ENCODE results near the gene DMD.
"Not testable (repeated sequence)": the region's sequence is repeated elsewhere in the genome, so short reads cannot be mapped to it uniquely, and the experiment has no call there.

DMD gene

DNA sequence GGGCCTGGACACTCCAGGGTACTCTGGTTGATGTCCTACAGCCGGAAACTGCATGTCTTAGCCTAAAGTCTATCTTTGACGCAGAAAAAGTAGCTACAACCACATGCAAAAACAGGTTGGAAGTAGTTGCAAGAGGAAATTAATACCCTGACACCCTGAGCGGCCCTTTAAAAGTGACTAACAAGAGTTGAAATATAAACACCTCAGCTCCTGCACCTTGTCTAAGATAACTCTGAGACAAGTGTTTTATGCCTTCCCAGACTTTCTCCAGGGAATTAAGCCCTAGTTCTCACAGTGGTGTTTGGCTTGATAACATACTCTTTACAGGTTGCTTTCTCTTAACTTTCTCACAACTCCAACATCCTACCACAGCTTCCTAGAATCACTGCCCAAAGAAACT, 943.1 kb downstream of the DMD start:
- DNase-seq (ENCODE audit: low read depth), result no peak

DNA sequence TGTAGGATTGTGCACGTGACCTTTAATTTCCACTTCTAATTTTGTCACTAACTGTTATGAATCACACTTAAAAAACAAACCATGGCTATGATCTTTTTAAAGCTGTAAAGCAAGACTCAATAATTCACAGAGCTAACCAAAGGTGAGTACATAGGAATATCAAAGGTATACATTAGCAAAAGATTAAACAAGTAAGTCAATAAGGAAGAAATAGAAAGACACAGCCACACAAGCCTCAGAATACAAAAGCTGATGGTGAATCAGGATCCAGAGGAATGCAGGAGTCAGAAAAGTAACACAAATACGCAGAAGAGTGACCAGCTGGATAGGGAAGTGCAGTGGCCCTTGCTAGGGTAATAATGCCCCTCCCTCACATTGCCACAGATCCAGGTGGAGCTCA, 943.6 kb downstream of the DMD start:
- DNase-seq (ENCODE audit: low read depth), result no peak

DNA sequence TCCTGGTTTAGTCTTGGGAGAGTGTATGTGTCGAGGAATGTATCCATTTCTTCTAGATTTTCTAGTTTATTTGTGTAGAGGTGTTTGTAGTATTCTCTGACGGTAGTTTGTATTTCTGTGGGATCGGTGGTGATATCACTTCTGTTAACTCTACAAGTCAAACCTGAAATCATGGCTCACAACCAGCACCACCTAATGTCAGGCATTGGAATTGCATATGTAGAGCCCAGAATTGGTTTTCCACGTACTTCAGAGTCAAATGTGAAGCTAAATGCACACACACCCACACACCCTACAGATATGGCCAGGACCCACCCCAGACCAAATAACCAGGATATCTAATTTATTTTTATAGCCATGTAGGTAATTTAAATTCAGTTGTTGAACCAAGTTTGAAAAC, 964.7 kb downstream of the DMD start:
- DNase-seq (ENCODE audit: low read depth), result not testable (repeated sequence)

DNA sequence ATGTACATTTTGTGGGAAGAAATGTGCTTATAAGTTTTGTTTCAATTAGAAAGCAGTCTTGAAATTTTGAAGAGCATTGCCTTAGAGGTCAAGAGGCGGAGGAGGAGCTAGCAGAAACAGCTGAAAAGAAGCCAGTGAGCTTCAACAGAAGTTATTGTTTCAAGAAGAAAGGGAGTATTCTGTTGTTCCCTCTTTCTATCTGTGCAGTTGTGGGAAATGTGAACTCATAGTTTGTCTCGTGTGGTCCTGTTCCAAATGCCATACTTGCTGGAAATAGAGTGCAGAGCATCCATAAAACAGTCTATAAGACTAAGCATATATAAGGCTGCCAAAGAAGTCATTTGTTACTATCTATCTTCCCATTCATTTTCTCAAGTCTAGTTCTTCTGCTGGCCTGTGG, 1015.7 kb downstream of the DMD start:
- no peak for DNase-seq (ENCODE audit: low read depth)

DNA sequence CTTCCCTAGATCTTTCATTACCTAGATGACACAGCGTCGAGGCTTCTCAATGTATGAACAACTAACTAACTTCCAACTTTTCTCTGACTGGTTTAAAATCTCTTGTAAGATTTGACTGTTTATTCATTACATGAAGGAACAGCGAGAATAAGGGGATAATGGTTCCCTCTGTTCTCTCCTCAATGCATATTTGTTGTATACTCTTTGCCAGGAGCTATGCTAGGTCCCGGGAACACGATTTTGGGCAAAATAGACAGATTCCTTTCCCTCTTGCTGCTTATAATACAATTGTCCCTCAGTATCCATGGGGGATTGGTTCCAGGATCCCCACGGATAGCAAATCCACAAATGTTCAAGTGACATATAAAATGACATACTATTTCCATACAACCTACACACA, 1020.0 kb downstream of the DMD start:
- no peak for DNase-seq (ENCODE audit: low read depth)

DNA sequence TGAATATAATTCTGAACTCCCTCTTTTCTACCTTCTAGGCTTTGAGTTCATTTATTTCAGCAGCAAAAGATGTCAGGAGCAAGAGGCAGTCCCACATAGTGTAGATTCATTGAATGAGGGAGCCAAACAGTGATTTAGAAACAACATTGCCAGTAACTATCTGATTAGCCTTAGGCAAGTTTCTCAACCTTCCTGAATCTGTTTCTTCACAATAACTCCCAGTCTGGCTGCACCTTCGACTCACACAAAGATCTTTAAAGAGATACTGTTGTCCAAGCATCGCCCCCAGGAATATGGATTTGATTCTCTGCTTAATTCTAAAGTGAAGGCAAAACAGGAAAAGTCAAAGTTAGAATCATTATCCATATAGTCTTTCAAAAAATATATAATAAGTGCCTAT, 1026.2 kb downstream of the DMD start:
- no peak for DNase-seq (ENCODE audit: low read depth)

DNA sequence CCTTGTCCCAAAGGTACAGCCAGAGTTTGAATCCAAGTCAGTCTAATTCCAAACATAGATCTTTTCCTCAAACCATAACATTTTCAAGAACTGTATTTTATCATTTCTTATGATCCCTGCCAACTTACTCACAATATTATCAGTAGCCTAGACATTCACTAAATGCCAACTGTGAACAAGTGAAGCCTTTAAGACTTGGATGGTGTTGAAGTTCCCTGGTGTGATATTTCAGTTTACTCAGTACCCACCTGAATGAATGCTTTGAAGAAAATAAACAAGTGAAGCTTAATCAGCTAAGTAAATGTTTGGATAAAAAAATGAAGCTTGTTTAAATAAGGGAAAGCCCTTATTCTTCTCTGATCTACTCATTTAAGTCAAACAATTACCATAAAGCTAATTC, 1028.3 kb downstream of the DMD start:
- no peak for DNase-seq (ENCODE audit: low read depth)

DNA sequence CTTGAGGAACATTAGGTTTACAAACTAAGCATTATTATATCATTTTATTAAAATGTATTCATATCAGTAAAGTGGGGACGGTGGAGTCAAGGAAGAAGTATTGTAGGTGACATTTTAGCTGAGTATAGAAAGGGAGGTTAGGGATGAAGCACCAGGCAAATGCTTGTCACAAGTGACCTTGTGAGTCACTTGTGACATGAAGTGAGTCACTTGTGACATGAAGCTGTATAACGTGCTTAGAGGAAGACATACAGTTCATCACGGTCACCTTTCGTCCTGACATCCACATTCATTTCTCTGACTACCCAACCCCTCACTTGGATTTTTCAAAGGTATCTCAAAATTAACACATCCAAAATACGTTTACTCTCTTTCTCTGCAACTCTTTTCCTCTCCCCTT, 1034.8 kb downstream of the DMD start:
- no peak for DNase-seq (ENCODE audit: low read depth)

DNA sequence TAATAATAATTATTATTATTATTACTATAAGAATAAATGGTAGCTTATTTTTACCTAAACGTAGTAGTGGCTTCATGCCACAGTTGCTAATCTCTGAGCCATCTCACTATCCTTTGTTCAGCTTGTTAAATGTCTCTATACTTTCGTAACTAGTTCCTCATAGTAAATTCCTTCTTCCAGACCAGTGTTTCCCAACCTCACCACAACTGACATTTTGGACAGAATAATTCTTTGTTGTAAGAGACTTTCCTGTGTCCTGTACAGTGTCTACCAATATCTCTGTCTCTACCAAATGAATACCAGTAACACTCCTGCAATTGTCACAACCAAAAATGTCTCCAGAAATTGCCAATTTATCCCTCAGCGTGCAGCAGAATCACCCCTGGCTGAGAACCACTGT, 1040.9 kb downstream of the DMD start:
- no peak for DNase-seq (ENCODE audit: low read depth)

DNA sequence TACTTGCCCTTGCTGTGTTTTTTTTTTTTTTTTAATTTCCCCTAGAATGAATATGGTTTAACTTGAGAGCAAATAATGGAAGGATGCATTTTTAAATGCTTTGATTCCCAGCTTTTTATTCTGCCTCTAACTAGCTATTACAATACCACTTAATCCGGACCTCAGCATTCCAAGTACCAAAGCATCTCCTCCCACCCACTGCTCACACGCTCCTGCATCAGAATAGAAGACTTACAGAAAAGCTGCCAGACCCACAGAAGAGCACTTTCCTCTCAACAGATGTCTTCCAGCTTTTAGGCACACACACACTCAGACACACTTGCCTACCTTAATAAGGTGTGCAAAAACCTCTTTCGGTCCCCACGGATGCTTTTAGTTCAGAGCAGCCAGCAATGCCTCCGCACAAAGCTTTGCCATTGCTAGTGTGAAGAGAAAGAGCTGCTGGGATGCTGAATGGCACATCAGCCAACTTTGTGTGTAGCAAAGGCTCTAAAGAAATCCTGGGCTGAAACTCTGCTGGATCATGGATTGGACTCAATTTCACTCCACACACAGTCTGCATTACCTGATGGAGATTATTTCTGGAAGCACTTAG, 1056.2 kb downstream of the DMD start:
- DNase-seq (ENCODE audit: low read depth), result no peak

DNA sequence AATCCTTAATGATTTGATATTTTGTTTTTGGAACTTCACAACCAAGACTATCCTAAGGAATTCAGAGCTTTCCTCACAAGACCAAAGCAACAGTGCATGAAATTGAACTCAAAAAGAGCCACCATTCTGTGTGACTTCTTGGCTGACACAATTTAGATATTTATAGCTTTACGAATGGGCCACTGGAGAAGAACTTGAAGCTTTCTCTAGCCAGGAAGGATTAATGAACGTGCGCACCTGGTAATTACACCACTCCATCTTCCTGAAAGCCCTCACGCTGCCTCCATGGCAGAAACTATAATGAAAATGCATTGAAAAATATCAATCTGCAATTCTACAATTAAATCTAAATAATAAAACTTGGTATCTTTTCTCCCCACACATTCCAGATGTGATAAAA, 1057.8 kb downstream of the DMD start:
- no peak for DNase-seq (ENCODE audit: low read depth)

DNA sequence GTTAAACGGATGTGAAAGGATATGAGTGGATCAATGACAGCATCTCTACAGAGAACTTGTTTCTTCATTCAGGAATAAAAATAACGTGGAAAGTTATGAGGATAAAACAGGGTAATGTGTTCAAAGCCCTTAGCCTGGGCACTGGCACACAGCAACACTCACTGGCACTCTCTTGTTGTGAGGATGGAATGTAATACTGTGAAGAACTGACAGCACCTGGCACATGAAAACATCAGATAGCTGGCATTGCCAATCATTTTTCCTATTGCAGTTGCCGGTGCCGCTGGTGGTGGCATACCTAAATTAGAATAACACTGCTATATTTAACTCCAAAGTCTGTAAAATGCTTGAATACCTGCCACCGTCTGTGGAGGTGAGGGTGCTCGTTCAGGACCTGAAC, 1061.2 kb downstream of the DMD start:
- DNase-seq (ENCODE audit: low read depth), result no peak

DNA sequence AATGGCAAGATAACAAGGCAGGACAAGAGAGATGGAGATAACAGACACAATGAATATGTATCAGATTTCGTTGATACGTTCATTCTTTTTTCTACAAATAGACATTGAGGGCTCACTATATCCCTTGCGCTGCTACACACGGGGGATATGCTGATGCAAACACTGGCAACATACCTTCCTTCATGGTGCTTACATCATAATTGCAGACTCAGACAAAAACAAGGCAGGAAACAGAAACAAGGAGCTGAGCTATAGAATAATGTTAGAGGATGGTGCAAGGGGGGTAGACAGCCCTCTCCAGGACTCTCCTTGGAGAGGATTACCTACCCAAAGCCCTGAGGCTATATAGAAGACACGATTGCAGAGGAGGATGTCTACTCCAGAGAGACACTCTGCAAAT, 1069.5 kb downstream of the DMD start:
- DNase-seq (ENCODE audit: low read depth), result no peak

DNA sequence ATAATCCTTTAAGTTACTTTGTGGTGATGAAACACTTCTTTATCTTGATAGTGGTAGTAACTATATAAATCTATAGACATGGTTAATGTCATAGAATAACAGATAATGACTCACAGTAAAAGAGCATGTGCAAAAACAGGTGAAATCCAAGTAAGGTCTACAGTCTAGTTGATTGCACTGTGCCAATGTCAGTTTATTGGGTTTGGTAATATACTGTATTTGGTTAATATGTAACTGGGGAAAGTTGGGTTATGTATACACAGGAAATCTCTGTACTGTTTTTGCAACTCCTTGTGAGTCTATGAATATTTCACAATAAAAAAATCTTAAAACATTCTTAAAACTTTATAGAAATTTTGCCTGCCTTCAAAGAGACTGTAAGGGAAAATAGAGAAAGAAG, 1071.9 kb downstream of the DMD start:
- no peak for DNase-seq (ENCODE audit: low read depth)

DNA sequence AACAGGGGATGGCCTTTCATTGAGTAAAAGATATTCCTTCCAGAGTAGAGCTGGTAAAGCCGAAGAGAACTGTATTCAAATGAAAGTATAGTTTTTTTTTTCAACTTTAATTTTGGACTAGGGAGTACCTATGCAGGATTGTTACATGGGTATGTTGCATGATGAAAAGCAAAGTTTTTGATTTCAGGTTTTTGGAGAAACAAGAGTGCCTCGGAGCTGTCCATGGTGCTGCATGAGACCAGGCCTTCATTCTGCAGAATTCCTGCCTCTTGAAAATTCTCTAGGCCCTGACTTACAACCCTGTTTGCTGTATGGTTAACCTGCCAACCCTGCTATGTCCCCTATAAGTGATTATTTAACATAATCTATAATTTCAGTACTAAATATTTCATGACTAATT, 1073.8 kb downstream of the DMD start:
- DNase-seq (ENCODE audit: low read depth), result no peak

DNA sequence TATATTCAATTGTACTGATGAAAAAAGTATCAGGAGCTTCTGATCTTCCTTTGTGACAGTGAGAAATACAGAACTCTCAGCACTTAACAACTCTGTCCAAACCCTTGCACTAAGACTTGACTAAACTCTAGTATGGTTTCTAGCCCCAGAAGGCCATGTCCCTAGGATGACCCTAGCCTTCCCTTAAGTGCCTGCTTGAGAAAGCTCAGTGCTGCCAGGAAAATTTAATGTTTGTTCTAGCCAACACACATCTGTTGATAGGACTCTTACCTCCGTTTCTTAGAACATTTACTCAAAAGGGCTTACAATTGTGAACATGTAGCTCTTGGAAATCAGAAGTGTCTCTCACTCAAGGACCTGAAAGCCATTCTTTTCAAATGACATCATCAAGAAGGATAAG, 1084.4 kb downstream of the DMD start:
- DNase-seq (ENCODE audit: low read depth), result no peak

DNA sequence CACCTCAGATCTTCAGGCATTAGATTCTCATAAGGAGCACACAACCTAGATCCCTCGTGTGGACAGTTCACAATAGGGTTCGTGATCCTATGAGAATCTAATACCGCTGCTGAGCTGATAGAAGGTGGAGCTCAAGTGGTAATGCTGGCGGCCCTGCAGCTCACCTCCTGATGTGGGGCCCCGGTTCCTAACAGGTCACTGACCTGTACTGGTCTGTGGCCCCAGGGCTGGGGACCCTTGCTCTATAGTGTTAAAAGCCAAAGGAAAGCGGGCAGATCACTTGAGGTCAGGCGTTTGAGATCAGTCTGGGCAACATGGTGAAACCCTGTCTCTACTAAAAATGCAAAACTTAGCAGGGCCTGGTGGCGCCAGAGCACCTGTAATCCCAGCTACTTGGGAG, 1092.5 kb downstream of the DMD start:
- DNase-seq (ENCODE audit: low read depth), result no peak

DNA sequence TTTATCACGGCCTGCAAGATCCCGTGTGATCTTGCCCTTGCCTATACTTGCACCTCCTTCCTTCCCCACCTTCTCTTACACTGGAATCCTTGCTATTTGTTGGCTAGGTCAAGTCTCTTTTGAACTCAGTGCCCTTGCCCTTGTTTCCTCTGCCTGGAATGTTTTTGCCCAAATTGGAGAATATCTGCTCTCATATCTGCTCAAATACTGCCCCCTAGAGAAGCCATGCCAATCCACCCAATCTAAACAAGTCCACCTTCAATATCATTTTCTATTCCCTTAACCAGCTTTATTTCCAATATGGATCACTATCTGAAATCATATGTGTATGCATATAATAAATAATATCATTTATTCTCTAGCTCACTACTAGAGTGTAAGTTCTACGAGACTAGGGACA, 1095.3 kb downstream of the DMD start:
- DNase-seq (ENCODE audit: low read depth), result no peak

DNA sequence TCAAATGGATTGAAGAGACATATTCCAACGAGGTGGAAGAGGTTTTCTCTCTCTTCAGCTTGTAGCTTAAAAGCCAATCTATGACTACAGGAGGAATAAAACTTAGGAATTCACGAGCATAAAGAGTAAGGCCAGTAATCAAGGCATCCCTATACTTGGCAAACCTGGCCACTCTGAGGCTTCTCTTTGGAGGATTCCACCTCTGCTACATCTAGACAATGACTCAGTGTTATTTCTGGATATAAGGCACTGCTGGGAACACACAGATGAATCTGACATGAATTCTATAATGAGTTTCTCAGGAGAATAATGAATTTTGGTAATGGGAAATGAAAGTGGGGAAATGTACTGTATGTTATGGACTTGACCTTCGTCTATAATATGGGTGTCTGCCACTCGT, 1123.7 kb downstream of the DMD start:
- no peak for DNase-seq (ENCODE audit: low read depth)

DNA sequence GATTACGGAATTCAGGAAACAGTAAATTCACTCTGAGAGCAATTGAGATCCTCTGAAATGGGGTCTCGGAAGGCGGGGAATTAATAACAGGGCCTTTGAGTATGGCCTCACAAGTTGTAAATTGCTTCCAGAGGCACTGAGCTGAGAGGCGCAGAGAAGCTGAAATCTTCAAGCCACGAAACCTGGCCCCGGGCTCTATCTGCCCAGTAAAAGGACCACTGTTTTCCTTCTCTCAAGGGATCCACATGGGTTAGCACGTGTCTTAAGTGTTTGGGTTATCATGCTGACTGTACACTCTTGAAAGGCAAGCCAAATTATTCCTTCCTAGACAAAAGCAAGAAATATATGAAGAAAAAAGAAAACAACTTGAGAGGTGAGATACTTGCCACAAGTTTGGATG, 1126.6 kb downstream of the DMD start:
- DNase-seq (ENCODE audit: low read depth), result no peak

DNA sequence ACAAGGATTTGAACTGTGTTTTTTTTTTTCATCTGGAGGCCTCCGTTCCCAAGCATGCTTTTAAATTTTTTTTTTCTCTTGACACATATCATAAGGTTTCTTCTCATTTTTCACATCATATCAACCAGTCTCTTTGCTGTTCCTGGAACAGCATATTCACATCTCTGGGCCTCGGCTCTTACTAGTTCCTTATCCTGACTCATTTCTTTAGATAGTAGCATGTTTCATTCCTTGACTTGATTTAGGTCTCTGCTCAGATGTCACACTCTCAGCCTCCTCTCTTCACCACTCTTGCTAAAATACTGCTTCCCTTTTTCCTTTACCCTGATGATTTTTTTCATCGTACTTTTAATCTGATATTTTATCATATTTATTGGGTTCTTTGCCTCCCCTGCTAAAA, 1163.1 kb downstream of the DMD start:
- no peak for DNase-seq (ENCODE audit: low read depth)

DNA sequence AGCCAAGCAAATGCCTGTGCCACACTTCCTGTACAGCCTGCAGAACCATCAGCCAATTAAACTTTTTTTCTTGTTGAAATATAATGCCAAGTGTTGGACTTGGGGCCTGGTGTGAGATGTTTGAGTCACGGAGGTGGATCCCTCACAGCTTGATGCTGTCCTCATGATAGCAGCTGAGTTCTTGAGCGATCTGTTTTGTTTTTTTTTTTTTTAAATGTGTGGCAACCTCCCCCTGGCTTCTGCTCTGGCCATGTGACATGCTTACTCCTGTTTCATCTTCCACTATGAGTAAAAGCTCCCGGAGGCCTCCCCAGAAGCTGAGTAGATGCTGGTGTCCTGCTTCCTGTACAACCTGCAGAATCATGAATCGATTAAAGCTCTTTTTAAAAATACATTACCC, 1166.2 kb downstream of the DMD start:
- no peak for DNase-seq (ENCODE audit: low read depth)

DNA sequence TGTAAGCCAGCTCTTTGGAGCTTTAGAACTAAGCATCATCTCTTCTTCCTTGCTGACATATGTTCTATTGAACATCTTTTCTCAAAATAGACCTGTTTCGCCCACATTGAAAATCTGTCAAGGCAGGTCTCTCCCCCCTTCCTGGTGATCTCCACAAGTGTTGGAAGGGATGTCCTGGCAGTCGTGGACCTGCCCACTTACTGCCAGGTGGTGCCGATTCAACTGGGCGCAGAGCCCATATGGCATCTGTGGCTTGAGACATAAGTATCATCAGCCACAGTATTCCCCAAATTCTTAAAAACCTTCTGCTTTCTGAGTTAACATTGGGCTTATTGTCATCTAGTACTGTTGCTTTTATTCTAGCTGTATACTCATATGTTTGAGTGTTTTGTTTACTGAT, 1170.2 kb downstream of the DMD start:
- DNase-seq (ENCODE audit: low read depth), result no peak

DNA sequence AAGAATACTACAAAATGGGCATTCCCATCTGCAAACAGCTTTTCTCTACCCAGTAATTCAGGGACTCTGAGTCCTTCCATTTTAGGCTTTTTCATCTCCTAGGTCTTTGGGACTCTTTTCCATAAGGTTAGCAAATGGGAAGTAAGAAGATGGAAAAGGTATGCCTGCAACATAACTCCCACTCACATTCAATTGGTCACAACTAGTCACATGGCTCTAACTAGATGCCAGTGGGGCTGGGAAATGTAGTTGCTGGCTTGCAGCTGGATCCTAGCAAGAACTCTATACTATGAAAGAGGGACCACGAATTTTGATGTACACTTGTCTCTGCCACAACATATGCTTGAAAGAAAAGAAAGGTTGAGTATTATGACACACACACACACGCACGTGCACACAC, 1184.6 kb downstream of the DMD start:
- DNase-seq (ENCODE audit: low read depth), result no peak

DNA sequence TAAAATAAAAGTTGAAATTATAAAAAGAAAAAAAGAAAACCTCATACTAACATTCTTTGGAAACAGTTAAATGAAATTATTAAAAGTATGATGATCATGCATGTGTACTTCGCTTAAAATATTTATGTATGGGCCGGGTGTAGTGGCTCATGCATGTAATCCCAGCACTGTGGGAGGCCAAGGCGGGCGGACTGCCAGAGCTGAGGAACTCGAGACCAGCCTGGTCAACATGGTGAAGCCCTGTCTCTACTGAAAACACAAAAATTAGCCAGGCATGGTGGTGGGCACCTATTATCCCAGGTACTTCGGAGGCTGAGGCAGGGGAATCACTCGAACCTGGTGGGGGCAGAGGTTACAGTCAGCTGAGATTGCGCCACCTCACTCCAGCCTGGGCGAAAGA, 1187.3 kb downstream of the DMD start:
- DNase-seq (ENCODE audit: low read depth), result no peak
